GM12878 (cell line): ENCODE data around the gene C12orf56. TPM values are rescaled to one million over a fixed set of nuclear protein-coding genes. Genes with fewer than 3 reads are reported as not detected.
"Not testable (repeated sequence)": the region's sequence is repeated elsewhere in the genome, so short reads cannot be mapped to it uniquely, and the experiment has no call there.

Source experiments
- ATAC-seq: fragments of 200-7000 bp; cut with Tn5 transposase; 3 replicates; pipeline ENCODE4 v1.9.1; 2020; ENCODE audit warnings: mild to moderate bottlenecking, moderate library complexity
- BruUV-seq: library from RNA; stranded (reverse); fragments of 400-500 nt; replicated peaks from 2 replicates; lab custom pipeline; 2021; lab: Mats Ljungman, UMichigan
- CTCF ChIA-PET: fragments of 300-600 bp; sonication (Branson Sonifier 250); formaldehyde crosslinking; extraction: SDS; loops from one replicate; lab custom pipeline; 2021; ENCODE audit warnings: inconsistent platforms; lab: Yijun Ruan, JAX
- POLR2A ChIA-PET: fragments of 350-600 bp; formaldehyde crosslinking; extraction: SDS; loops from one replicate; lab custom pipeline; 2021; ENCODE audit warnings: inconsistent platforms; lab: Charles Lee
- RAD21 ChIA-PET: fragments of 300-600 bp; sonication (Branson Sonifier 250); formaldehyde crosslinking; loops from one replicate; lab custom pipeline; 2023; ENCODE audit warnings: antibody characterized with exemption; ENCODE audit not compliant: unreplicated experiment; lab: Charles Lee
- SMC1A ChIA-PET: fragments of 300-600 bp; sonication (Branson Sonifier 250); formaldehyde crosslinking; loops from one replicate; lab custom pipeline; 2023; ENCODE audit not compliant: unreplicated experiment, uncharacterized antibody; lab: Charles Lee
- DNase-seq: peaks from one replicate; pipeline ENCODE4 v3.0.0-alpha.2; 2011; ENCODE audit warnings: low read depth, low spot score
- FAIRE-seq: peaks from 3 replicates; lab custom pipeline; 2011; peaks lifted over from hg19 to GRCh38; lab: Jason Lieb, UNC
- H2AFZ ChIP-seq: 2 replicates; pipeline ENCODE4 v1.6.0; 2011; ENCODE audit warnings: low read depth, low read length, control low read depth; ENCODE audit not compliant: control insufficient read depth
- H3K27ac ChIP-seq: 2 replicates; pipeline ENCODE4 v1.5.1; 2011; ENCODE audit warnings: control low read depth; ENCODE audit not compliant: control insufficient read depth, insufficient read depth
- H3K27me3 ChIP-seq, 2 experiments: replicated peaks in 1 of 2; 2 replicates each; pipeline versions ENCODE4 v1.6.0 to v1.6.1; 2011; ENCODE audit warnings: low read length in 1 of 2; ENCODE audit not compliant: control insufficient read depth in 2 of 2, insufficient read depth in 2 of 2
- H3K36me3 ChIP-seq, 2 experiments: 2 replicates each; pipeline ENCODE4 v1.5.1; 2011; ENCODE audit warnings: low read length in 1 of 2; ENCODE audit not compliant: control insufficient read depth in 2 of 2, insufficient read depth in 2 of 2
- H3K4me1 ChIP-seq: 2 replicates; pipeline ENCODE4 v1.6.1; 2011; ENCODE audit warnings: mild to moderate bottlenecking, low read length, moderate library complexity, mixed read lengths; ENCODE audit not compliant: control insufficient read depth, insufficient read depth
- H3K4me2 ChIP-seq: 2 replicates; pipeline ENCODE4 v1.6.0; 2011; ENCODE audit warnings: control low read depth; ENCODE audit not compliant: control insufficient read depth, insufficient read depth
- H3K4me3 ChIP-seq: fragments of 200-600 bp; sonication (generic); 2 replicates; pipeline ENCODE4 v1.5.1; 2016
- H3K79me2 ChIP-seq: 2 replicates; pipeline ENCODE4 v1.6.0; 2011; ENCODE audit warnings: low read length; ENCODE audit not compliant: control insufficient read depth, insufficient read depth
- H3K9ac ChIP-seq: 2 replicates; pipeline ENCODE4 v1.8.0; 2011; ENCODE audit warnings: low read length, control low read depth, mixed read lengths; ENCODE audit not compliant: control insufficient read depth, insufficient read depth
- H3K9me3 ChIP-seq: replicated peaks from 3 replicates; pipeline ENCODE4 v1.5.1; 2011; ENCODE audit warnings: mild to moderate bottlenecking, low read length; ENCODE audit not compliant: control insufficient read depth, insufficient read depth
- H4K20me1 ChIP-seq: 2 replicates; pipeline ENCODE4 v1.6.0; 2011; ENCODE audit not compliant: control insufficient read depth, insufficient read depth
- ATF7 ChIP-seq: fragments of 450-650 bp; IDR thresholded peaks from 2 replicates; pipeline ENCODE4 v1.6.1; 2016; ENCODE audit warnings: low read depth, mild to moderate bottlenecking
- CBX5 ChIP-seq: sonication (generic); IDR thresholded peaks from 2 replicates; pipeline ENCODE4 v1.6.1; 2016; ENCODE audit warnings: low read depth, moderate library complexity, mild to moderate bottlenecking, inconsistent platforms
- POLR2AphosphoS2 ChIP-seq: IDR thresholded peaks from 2 replicates; pipeline ENCODE4 v1.6.1; 2011; ENCODE audit warnings: low read depth, mild to moderate bottlenecking, low read length, improper control_type of control experiment, moderate library complexity
- SP1 ChIP-seq: IDR thresholded peaks from one replicate; pipeline ENCODE4 v1.6.1; 2011; ENCODE audit warnings: low read depth, low read length
- STAT1 ChIP-seq: fragments of 450-650 bp; conservative IDR thresholded peaks from 2 replicates; pipeline ENCODE4 v1.6.1; 2014; ENCODE audit warnings: antibody characterized with exemption, mild to moderate bottlenecking
- TCF12 ChIP-seq: IDR thresholded peaks from 2 replicates; pipeline ENCODE4 v1.6.1; 2011; ENCODE audit warnings: low read depth, mild to moderate bottlenecking, low read length
- WGBS: methylation state at CpG from one replicate; pipeline ENCODE4 v1.1.6; 2016; ENCODE audit warnings: low lambda C conversion rate; ENCODE audit not compliant: insufficient replicate concordance, insufficient coverage; ENCODE audit errors: missing lambda C conversion rate; 5-methylcytosine and 5-hydroxymethylcytosine counted together
- in situ Hi-C: fragments of 300-500 bp; cut with MboI; formaldehyde crosslinking; loops from 9 replicates; pipeline ENCODE4 v1.14.3; 2018; ENCODE audit warnings: mixed read lengths
- intact Hi-C: fragments of 100-400 bp; cut with micrococcal nuclease; formaldehyde crosslinking; loops from one replicate; pipeline ENCODE4 v1.14.2; 2022; ENCODE audit not compliant: unreplicated experiment
- polyA plus RNA-seq, 11 experiments: library from polyadenylated mRNA; depleted of rRNA in 4 of 11; unstranded in 6 of 11; stranded (reverse) in 5 of 11; fragments of >200 nt; fragmentation: Nextera tagmentation in 4 of 11; fragmentation: Illumina TruSeq in 1 of 11; extraction: Ambion mirVana in 4 of 11; extraction: Trizol in 1 of 11; gene quantifications; 1 replicate in 1 of 11; 2 replicates in 10 of 11; pipeline versions ENCODE4 v1.2.1 to v1.2.3, GENCODE V29; 2011 to 2016; ENCODE audit warnings: inconsistent platforms in 2 of 11, missing spikeins in 2 of 11, low read depth in 1 of 11
- total RNA-seq, 4 experiments: library from RNA; depleted of rRNA in 3 of 4; stranded (reverse); fragments of >200 nt in 3 of 4; fragmentation: Illumina TruSeq in 1 of 4; extraction: Trizol in 1 of 4; gene quantifications; 2 replicates each; pipeline versions ENCODE4 v1.2.1 to v1.2.3, GENCODE V29; 2013 to 2021
- TF ChIP-seq, protein P1 (sequence below): fragments of 450-650 bp; IDR thresholded peaks from 2 replicates; pipeline ENCODE4 v1.6.1; 2016; ENCODE audit warnings: mild to moderate bottlenecking
- TF ChIP-seq, protein P2 (sequence below): fragments of 450-650 bp; IDR thresholded peaks from 2 replicates; pipeline ENCODE4 v1.6.1; 2016; ENCODE audit warnings: mild to moderate bottlenecking, moderate library complexity, borderline replicate concordance

The C12orf56 gene
- total and polyA plus RNA-seq, 10 of the 15 experiments (the other 5 are each of a cell fraction or from before 2014, with no cell fraction given) = not detected

DNA sequence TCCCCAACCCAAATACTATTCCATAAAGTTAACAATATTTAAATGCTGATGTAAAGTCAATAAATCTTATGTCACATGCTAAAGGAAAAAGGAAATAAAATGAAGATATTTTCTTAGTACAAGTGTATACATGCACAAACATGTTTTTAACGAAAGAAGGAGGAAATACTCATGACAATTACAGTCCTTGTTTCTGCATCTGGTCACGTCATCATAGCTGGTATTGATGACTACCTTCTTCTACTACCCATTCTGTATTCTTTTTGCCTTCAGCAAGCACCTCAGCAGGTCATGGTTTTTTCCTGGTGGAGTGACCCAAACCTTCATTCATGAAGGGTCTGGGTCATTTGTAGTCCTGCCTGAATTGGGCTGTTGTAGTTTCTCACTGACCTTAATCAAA lies 50.0 kb downstream of the C12orf56 start:
- H3K27me3 ChIP-seq, H3K79me2 ChIP-seq, POLR2A ChIA-PET, FAIRE-seq, H3K9ac ChIP-seq, RAD21 ChIA-PET, H3K4me3 ChIP-seq, H3K4me1 ChIP-seq, ATAC-seq, H3K4me2 ChIP-seq, H4K20me1 ChIP-seq, H3K27ac ChIP-seq, H3K36me3 ChIP-seq, intact Hi-C loops, BruUV-seq, CTCF ChIA-PET, H3K9me3 ChIP-seq, SMC1A ChIA-PET, H2AFZ ChIP-seq, in situ Hi-C loops, DNase-seq: not testable (repeated sequence)
- 0% methylated on average over 2 of the region's 2 CpGs for WGBS

- DNase-seq (no peak), ATAC-seq (no peak), FAIRE-seq (no peak)
- ChIA-PET RAD21 (no interaction called here), SMC1A (no interaction called here), POLR2A (interaction anchor here (0.6 kb wide), 2 partner anchors 42 to 215 kb away, joined by 3 to 6 read pairs; no protein-coding TSS in a partner anchor), CTCF (no interaction called here)
- Histone ChIP-seq H4K20me1 (no peaks in the 10 kb centered on the region), H3K79me2 (no peaks in the 10 kb centered on the region), H3K4me3 (no peak overlapping the region), H3K27ac (no peak overlapping the region), H3K9ac (no peak overlapping the region), H3K36me3 (no peaks in the 10 kb centered on the region), H3K4me2 (no peak overlapping the region), H3K27me3 (no peaks in the 10 kb centered on the region), H3K4me1 (no peaks in the 10 kb centered on the region), H3K9me3 (no peaks in the 10 kb centered on the region), H2AFZ (no peak overlapping the region)
- 36% methylated on average over 4 of the region's 4 CpGs for WGBS
- in situ Hi-C loops (no loop called here), intact Hi-C loops (no loop called here)
- BruUV-seq = no TSS peak
- TF ChIP-seq CBX5 (no peak), TCF12 (no peak), STAT1 (no peak), ATF7 (no peak), SP1 (no peak), POLR2AphosphoS2 (no peak)
- TF ChIP-seq, protein P1, sequence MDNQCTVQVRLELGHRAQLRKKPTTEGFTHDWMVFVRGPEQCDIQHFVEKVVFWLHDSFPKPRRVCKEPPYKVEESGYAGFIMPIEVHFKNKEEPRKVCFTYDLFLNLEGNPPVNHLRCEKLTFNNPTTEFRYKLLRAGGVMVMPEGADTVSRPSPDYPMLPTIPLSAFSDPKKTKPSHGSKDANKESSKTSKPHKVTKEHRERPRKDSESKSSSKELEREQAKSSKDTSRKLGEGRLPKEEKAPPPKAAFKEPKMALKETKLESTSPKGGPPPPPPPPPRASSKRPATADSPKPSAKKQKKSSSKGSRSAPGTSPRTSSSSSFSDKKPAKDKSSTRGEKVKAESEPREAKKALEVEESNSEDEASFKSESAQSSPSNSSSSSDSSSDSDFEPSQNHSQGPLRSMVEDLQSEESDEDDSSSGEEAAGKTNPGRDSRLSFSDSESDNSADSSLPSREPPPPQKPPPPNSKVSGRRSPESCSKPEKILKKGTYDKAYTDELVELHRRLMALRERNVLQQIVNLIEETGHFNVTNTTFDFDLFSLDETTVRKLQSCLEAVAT = no peak
- TF ChIP-seq, protein P2, sequence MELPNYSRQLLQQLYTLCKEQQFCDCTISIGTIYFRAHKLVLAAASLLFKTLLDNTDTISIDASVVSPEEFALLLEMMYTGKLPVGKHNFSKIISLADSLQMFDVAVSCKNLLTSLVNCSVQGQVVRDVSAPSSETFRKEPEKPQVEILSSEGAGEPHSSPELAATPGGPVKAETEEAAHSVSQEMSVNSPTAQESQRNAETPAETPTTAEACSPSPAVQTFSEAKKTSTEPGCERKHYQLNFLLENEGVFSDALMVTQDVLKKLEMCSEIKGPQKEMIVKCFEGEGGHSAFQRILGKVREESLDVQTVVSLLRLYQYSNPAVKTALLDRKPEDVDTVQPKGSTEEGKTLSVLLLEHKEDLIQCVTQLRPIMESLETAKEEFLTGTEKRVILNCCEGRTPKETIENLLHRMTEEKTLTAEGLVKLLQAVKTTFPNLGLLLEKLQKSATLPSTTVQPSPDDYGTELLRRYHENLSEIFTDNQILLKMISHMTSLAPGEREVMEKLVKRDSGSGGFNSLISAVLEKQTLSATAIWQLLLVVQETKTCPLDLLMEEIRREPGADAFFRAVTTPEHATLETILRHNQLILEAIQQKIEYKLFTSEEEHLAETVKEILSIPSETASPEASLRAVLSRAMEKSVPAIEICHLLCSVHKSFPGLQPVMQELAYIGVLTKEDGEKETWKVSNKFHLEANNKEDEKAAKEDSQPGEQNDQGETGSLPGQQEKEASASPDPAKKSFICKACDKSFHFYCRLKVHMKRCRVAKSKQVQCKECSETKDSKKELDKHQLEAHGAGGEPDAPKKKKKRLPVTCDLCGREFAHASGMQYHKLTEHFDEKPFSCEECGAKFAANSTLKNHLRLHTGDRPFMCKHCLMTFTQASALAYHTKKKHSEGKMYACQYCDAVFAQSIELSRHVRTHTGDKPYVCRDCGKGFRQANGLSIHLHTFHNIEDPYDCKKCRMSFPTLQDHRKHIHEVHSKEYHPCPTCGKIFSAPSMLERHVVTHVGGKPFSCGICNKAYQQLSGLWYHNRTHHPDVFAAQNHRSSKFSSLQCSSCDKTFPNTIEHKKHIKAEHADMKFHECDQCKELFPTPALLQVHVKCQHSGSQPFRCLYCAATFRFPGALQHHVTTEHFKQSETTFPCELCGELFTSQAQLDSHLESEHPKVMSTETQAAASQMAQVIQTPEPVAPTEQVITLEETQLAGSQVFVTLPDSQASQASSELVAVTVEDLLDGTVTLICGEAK = no peak
These were observed 54.6 kb downstream of the C12orf56 start for GRCh38 chr12:64335886-64336466.
